Cardiac fibroblast (primary cell): ENCODE data around the gene IFT81.
"Not testable (repeated sequence)": the region's sequence is repeated elsewhere in the genome, so short reads cannot be mapped to it uniquely, and the experiment has no call there.

ENCODE experiments used
- DNase-seq, 2 donors: peaks; one replicate each; pipeline versions ENCODE4 v3.0.0 to v3.0.0-alpha.2; 2010; ENCODE audit warnings: low read depth in 2 of 2
- H3K4me3 ChIP-seq, 2 donors: replicated peaks in 1 of 2; 1 replicate in 1 of 2; 2 replicates in 1 of 2; pipeline ENCODE4 v1.5.1; 2011; ENCODE audit warnings: low read depth in 2 of 2, low read length in 2 of 2, mild to moderate bottlenecking in 2 of 2, moderate library complexity in 1 of 2
- CTCF ChIP-seq: IDR thresholded peaks from one replicate; pipeline ENCODE4 v1.5.1; 2011; ENCODE audit warnings: low read depth, mild to moderate bottlenecking, low read length, inconsistent platforms

IFT81 gene

GRCh38 chr12:110222027-110222426 is 97.9 kb downstream of the IFT81 start:
- DNase-seq = no peak
- TF ChIP-seq CTCF = no peak
- no peak overlapping the region for H3K4me3 ChIP-seq

- no peak for DNase-seq
- no peak overlapping the region for H3K4me3 ChIP-seq
- TF ChIP-seq CTCF = no peak
These were observed 98.3 kb downstream of the IFT81 start for GRCh38 chr12:110222433-110222832.

GRCh38 chr12:110223777-110224378 is 99.7 kb downstream of the IFT81 start:
- peak in 1 of 2 donors; percentile 70 for DNase-seq
- H3K4me3 ChIP-seq = no peak overlapping the region
- no peak for TF ChIP-seq CTCF

DNA sequence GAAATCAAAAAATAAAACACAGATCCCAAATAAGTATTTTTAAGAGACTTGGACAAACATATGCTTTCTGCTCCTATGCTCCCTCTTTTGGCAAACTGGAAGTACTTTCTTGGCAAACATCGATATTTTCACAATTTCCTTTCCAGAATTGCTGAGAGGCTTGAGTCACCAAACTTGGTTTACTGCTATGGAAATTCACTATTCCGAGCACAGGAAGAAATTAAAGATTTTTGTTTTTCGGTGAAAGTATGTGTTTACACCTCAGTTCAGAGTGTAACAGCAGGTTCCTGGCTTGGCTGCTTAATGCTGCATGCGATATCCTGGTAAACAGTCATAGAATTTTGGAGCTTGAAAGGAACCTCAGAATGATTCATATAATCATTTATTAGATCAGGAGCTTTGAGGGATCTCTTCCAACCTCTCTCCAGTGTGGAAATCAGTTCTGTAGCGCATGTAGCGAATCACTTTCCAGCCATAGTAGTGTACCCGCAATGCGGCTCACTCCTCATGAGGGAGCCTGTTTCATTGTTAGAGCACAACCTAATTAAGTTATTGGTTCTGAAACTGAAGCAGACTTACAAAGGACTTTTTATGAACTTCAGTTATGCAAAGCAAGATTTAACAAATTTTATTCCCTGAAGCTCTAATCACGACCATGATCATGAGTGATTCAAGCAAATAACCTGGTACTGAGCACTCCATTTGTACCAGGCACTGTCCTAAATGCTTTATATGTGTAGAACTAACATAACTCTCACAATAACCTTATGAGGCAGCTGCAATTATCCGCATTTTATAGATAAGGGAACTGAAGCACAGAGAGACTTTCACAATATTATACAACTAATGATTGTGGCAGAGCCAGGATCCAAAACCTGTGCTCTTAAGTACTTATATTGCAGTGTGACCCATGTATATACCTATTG is 100.5 kb downstream of the IFT81 start:
- peak; percentile 74 for TF ChIP-seq CTCF
- peak overlapping the region in 1 of 2 donors; percentile 16 for H3K4me3 ChIP-seq
- peak; percentile 91 to 92 for DNase-seq

GRCh38 chr12:110227138-110227537 is 103.0 kb downstream of the IFT81 start:
- no peak for DNase-seq
- H3K4me3 ChIP-seq = no peak overlapping the region
- no peak for TF ChIP-seq CTCF

GRCh38 chr12:110228348-110228747 is 104.2 kb downstream of the IFT81 start:
- not testable (repeated sequence) for DNase-seq, H3K4me3 ChIP-seq

GRCh38 chr12:110228756-110229155 is 104.6 kb downstream of the IFT81 start:
- no peak for TF ChIP-seq CTCF
- DNase-seq = no peak
- H3K4me3 ChIP-seq = no peak overlapping the region
